ENCODE measurements around the gene STAM. TPM values are rescaled to one million over a fixed set of nuclear protein-coding genes. Genes with fewer than 3 reads are reported as not detected.

The STAM gene
- polyA plus RNA-seq, 1 of the 3 experiments (the other 2 are of a cell fraction): 19.1 TPM

DNA sequence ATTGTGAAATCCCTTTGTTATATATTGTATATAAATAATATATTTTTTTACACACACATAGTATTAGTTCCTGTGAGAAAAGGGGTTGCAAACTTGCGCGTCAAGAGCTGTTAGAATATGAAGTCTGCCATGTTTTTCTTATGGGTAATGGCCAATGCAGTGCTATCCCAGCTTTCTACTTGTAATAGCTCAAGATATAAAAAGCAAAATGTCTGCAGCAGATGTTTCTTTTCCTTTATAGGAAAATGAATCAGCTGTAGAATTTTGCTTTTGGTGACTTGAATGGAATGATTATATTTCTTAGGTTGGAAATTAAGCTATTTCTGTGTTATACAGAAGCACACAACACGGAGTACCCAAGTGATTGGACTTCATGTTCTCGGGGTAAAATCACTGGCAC is 54.7 kb downstream of the STAM start (continued):
- TF ChIP-seq, protein P1, sequence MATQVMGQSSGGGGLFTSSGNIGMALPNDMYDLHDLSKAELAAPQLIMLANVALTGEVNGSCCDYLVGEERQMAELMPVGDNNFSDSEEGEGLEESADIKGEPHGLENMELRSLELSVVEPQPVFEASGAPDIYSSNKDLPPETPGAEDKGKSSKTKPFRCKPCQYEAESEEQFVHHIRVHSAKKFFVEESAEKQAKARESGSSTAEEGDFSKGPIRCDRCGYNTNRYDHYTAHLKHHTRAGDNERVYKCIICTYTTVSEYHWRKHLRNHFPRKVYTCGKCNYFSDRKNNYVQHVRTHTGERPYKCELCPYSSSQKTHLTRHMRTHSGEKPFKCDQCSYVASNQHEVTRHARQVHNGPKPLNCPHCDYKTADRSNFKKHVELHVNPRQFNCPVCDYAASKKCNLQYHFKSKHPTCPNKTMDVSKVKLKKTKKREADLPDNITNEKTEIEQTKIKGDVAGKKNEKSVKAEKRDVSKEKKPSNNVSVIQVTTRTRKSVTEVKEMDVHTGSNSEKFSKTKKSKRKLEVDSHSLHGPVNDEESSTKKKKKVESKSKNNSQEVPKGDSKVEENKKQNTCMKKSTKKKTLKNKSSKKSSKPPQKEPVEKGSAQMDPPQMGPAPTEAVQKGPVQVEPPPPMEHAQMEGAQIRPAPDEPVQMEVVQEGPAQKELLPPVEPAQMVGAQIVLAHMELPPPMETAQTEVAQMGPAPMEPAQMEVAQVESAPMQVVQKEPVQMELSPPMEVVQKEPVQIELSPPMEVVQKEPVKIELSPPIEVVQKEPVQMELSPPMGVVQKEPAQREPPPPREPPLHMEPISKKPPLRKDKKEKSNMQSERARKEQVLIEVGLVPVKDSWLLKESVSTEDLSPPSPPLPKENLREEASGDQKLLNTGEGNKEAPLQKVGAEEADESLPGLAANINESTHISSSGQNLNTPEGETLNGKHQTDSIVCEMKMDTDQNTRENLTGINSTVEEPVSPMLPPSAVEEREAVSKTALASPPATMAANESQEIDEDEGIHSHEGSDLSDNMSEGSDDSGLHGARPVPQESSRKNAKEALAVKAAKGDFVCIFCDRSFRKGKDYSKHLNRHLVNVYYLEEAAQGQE (IDR thresholded peaks at IDR 0.05; ENCODE audit: low read depth, low read length): no peak
- TF ChIP-seq JUND (IDR thresholded peaks at IDR 0.05) (no peak), TCF12 (IDR thresholded peaks at IDR 0.05) (no peak), RCOR1 (IDR thresholded peaks at IDR 0.05; ENCODE audit: low read length) (no peak), YY1 (IDR thresholded peaks at IDR 0.05; ENCODE audit: low read depth) (no peak), SMC3 (IDR thresholded peaks at IDR 0.05; ENCODE audit: low read depth, low read length) (no peak), POLR2AphosphoS5 (IDR thresholded peaks at IDR 0.05; ENCODE audit: low read depth, low read length) (no peak), MEF2A (IDR thresholded peaks at IDR 0.05; ENCODE audit: borderline replicate concordance, low read depth) (no peak), RAD21 (IDR thresholded peaks at IDR 0.05; ENCODE audit: low read length) (no peak)

DNA sequence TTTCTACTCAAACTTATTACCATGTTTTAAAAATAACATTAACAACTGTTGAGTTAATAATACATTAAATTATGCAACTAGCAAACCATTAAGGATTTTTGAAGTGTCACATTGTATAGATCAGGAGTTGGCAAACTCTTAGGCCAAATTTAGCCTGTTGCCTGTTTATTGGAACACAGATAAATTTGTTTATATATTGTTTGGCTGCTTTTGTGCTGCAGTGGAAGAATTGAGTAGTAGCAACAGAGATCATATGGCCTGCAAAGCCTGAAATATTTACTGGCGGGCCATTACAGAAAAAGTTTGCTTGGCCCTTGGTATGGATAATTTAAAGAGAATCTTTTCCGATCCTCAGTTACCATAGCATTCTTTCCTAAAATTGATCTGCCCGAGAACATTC is 57.4 kb downstream of the STAM start:
- ChIA-PET POLR2A (no interaction called here), CTCF (no interaction called here)
- DNase-seq: no peak
- Histone ChIP-seq H3K36me3 (replicated peaks in 1 of 2; ENCODE audit: control insufficient read depth in 1 of 2, insufficient read depth in 2 of 2, low read length in 1 of 2) (peaks cover 42 to 45% of the 10 kb centered on the region in 2 experiments), H3K4me1 (ENCODE audit: control insufficient read depth in 1 of 2, insufficient read depth in 2 of 2, low read depth in 1 of 2, low read length in 1 of 2) (no peaks in the 10 kb centered on the region), H4K20me1 (ENCODE audit: insufficient read depth) (no peaks in the 10 kb centered on the region), H3K27me3 (ENCODE audit: insufficient read depth) (no peaks in the 10 kb centered on the region), H3K4me3 (ENCODE audit: low read depth in 2 of 2, low read length in 1 of 2) (no peak overlapping the region), H3K9me3 (no peaks in the 10 kb centered on the region), H3F3A (replicated peaks; ENCODE audit: insufficient read depth) (no peaks in the 10 kb centered on the region), H3K27ac (ENCODE audit: low read depth in 2 of 2, low read length in 1 of 2) (no peak overlapping the region), H2AFZ (ENCODE audit: low read depth) (no peak overlapping the region), H3K4me2 (no peak overlapping the region), H3K9me2 (no peaks in the 10 kb centered on the region), H3K9ac (no peak overlapping the region), H3K79me2 (ENCODE audit: insufficient read depth) (no peaks in the 10 kb centered on the region)
- TF ChIP-seq, protein P1 (IDR thresholded peaks at IDR 0.05; ENCODE audit: low read depth, low read length): no peak
- TF ChIP-seq CHD2 (IDR thresholded peaks at IDR 0.05; ENCODE audit: low read length, partially characterized antibody) (no peak), MEF2A (IDR thresholded peaks at IDR 0.05; ENCODE audit: borderline replicate concordance, low read depth) (no peak), FOSL2 (IDR thresholded peaks at IDR 0.05; ENCODE audit: borderline replicate concordance, low read depth) (no peak), YY1 (IDR thresholded peaks at IDR 0.05; ENCODE audit: low read depth) (no peak), FOXJ3 (CRISPR knock-in tag; IDR thresholded peaks at IDR 0.05) (no peak), RCOR1 (IDR thresholded peaks at IDR 0.05; ENCODE audit: low read length) (no peak), GABPA (IDR thresholded peaks at IDR 0.05; ENCODE audit: low read depth) (no peak), EP300 (IDR thresholded peaks at IDR 0.05; ENCODE audit: borderline replicate concordance in 1 of 2, low read depth in 1 of 2, low read length in 1 of 2) (no peak), POLR2AphosphoS5 (IDR thresholded peaks at IDR 0.05; ENCODE audit: low read depth, low read length) (no peak), TEAD4 (IDR thresholded peaks at IDR 0.05; ENCODE audit: borderline replicate concordance, insufficient read depth) (no peak), TCF12 (IDR thresholded peaks at IDR 0.05) (no peak), NRF1 (IDR thresholded peaks at IDR 0.05; ENCODE audit: low read depth, low read length) (no peak)
- TF ChIP-seq, protein P2, sequence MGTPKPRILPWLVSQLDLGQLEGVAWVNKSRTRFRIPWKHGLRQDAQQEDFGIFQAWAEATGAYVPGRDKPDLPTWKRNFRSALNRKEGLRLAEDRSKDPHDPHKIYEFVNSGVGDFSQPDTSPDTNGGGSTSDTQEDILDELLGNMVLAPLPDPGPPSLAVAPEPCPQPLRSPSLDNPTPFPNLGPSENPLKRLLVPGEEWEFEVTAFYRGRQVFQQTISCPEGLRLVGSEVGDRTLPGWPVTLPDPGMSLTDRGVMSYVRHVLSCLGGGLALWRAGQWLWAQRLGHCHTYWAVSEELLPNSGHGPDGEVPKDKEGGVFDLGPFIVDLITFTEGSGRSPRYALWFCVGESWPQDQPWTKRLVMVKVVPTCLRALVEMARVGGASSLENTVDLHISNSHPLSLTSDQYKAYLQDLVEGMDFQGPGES (IDR thresholded peaks at IDR 0.05; ENCODE audit: low read depth, low read length): no peak
- TF ChIP-seq, protein P3, sequence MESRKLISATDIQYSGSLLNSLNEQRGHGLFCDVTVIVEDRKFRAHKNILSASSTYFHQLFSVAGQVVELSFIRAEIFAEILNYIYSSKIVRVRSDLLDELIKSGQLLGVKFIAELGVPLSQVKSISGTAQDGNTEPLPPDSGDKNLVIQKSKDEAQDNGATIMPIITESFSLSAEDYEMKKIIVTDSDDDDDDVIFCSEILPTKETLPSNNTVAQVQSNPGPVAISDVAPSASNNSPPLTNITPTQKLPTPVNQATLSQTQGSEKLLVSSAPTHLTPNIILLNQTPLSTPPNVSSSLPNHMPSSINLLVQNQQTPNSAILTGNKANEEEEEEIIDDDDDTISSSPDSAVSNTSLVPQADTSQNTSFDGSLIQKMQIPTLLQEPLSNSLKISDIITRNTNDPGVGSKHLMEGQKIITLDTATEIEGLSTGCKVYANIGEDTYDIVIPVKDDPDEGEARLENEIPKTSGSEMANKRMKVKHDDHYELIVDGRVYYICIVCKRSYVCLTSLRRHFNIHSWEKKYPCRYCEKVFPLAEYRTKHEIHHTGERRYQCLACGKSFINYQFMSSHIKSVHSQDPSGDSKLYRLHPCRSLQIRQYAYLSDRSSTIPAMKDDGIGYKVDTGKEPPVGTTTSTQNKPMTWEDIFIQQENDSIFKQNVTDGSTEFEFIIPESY (IDR thresholded peaks at IDR 0.05; ENCODE audit: borderline replicate concordance, low read depth): no peak
- TF ChIP-seq, protein P4, sequence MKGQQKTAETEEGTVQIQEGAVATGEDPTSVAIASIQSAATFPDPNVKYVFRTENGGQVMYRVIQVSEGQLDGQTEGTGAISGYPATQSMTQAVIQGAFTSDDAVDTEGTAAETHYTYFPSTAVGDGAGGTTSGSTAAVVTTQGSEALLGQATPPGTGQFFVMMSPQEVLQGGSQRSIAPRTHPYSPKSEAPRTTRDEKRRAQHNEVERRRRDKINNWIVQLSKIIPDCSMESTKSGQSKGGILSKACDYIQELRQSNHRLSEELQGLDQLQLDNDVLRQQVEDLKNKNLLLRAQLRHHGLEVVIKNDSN (IDR thresholded peaks at IDR 0.05; ENCODE audit: borderline replicate concordance, low read depth): no peak
- 94% methylated on average over 3 of the region's 3 CpGs for WGBS (ENCODE audit: low lambda C conversion rate)

Data from SK-N-SH (cell line).